ENCODE data around the gene UBE2V1.
A peak's percentile ranks its signal among the peaks of the same experiment; 100 is the strongest.
"Not testable (repeated sequence)": the region's sequence is repeated elsewhere in the genome, so short reads cannot be mapped to it uniquely, and the experiment has no call there.

Gene UBE2V1

GRCh38 chr20:50094522-50094921 is 18.4 kb downstream of the UBE2V1 start:
- no peak for DNase-seq (ENCODE audit: low spot score)

- no peak for DNase-seq (ENCODE audit: low spot score)
These were observed 19.7 kb downstream of the UBE2V1 start for GRCh38 chr20:50093240-50093639.

- DNase-seq (ENCODE audit: low spot score) = no peak
These were observed 20.5 kb downstream of the UBE2V1 start for GRCh38 chr20:50092436-50092835.

- DNase-seq (ENCODE audit: low spot score) = no peak
These were observed 23.2 kb downstream of the UBE2V1 start for GRCh38 chr20:50089787-50090177.

GRCh38 chr20:50089140-50089786 is 23.7 kb downstream of the UBE2V1 start:
- DNase-seq (ENCODE audit: low spot score) = no peak

GRCh38 chr20:50088022-50088421 is 24.9 kb downstream of the UBE2V1 start:
- DNase-seq (ENCODE audit: low spot score) = no peak

- peak; percentile 58 for DNase-seq (ENCODE audit: low spot score)
These were observed 27.2 kb downstream of the UBE2V1 start for GRCh38 chr20:50085481-50086365.

- DNase-seq (ENCODE audit: low spot score) = no peak
These were observed 27.8 kb downstream of the UBE2V1 start for GRCh38 chr20:50085146-50085480.

GRCh38 chr20:50083034-50083433 is 29.9 kb downstream of the UBE2V1 start:
- no peak for DNase-seq (ENCODE audit: low spot score)

- not testable (repeated sequence) for DNase-seq (ENCODE audit: low spot score)
These were observed 30.9 kb downstream of the UBE2V1 start for GRCh38 chr20:50082056-50082455.

GRCh38 chr20:50077818-50078601 is 34.9 kb downstream of the UBE2V1 start:
- DNase-seq (ENCODE audit: low spot score) = no peak

GRCh38 chr20:50073500-50073899 is 39.5 kb downstream of the UBE2V1 start:
- no peak for DNase-seq (ENCODE audit: low spot score)

GRCh38 chr20:50071039-50071888 is 41.7 kb downstream of the UBE2V1 start:
- peak; percentile 90 for DNase-seq (ENCODE audit: low spot score)

GRCh38 chr20:50070361-50070760 is 42.6 kb downstream of the UBE2V1 start:
- no peak for DNase-seq (ENCODE audit: low spot score)

- DNase-seq (ENCODE audit: low spot score) = no peak
These were observed 44.8 kb downstream of the UBE2V1 start for GRCh38 chr20:50068041-50068651.

- no peak for DNase-seq (ENCODE audit: low spot score)
These were observed 45.5 kb downstream of the UBE2V1 start for GRCh38 chr20:50067461-50067860.

GRCh38 chr20:50067018-50067417 is 45.9 kb downstream of the UBE2V1 start:
- no peak for DNase-seq (ENCODE audit: low spot score)

- no peak for DNase-seq (ENCODE audit: low spot score)
These were observed 46.7 kb downstream of the UBE2V1 start for GRCh38 chr20:50066161-50066834.

GRCh38 chr20:50065325-50065615 is 47.7 kb downstream of the UBE2V1 start:
- DNase-seq (ENCODE audit: low spot score) = no peak

- DNase-seq (ENCODE audit: low spot score) = not testable (repeated sequence)
These were observed 49.2 kb downstream of the UBE2V1 start for GRCh38 chr20:50063763-50064162.

All from LoVo (cell line).